Measurements from ENCODE around the gene TMEM191C. TPM values are rescaled to one million over a fixed set of nuclear protein-coding genes. Genes with fewer than 3 reads are reported as not detected.
"Not testable (repeated sequence)": the region's sequence is repeated elsewhere in the genome, so short reads cannot be mapped to it uniquely, and the experiment has no call there.

Gene TMEM191C
- polyA plus RNA-seq, 10 donors, result 0.17 to 0.66 (median 0.37) TPM

DNA sequence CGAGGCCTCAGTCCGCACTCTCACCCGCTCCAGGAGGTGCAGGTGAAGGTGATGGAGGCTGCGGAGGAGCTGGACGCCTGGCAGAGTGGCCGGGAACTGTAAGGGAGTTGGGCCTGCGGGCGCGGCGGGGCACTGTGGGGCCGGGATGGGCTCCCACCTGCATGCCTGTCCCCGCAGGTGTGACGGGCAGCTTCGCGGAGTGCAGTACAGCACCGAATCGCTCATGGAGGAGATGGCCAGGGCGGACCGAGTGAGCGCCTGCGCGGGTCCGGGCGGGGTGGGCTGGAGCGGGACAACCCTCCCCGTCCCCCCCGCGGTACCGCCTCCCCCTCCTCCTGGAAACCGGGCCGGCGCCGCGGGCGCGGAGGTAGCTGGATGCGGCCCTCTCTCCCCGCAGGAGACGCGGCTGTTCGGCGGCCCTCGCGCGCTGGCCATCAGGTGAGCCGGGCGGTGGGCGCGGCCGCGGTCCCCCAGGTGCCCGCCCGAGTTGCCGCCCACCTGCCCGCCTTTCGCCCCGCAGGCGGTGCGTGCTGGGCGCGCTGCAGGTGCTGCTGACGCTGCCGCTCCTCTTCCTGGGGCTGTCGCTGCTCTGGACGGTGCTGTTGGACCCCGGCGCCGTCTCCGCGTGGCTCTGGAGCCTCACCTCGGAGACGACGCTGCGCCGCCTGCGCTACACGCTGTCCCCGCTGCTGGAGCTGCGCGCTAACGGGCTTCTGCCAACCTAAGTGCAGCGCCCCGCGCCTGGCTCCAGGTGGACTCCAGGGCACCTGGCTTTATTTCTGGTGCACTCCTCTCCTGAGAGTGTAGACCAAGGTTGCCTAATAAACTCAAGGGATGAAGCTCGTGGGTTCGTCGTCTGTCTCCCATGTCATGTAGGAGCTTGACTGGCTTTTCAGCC lies 2.2 kb downstream of the TMEM191C start:
- DNase-seq, result not testable (repeated sequence)

DNA sequence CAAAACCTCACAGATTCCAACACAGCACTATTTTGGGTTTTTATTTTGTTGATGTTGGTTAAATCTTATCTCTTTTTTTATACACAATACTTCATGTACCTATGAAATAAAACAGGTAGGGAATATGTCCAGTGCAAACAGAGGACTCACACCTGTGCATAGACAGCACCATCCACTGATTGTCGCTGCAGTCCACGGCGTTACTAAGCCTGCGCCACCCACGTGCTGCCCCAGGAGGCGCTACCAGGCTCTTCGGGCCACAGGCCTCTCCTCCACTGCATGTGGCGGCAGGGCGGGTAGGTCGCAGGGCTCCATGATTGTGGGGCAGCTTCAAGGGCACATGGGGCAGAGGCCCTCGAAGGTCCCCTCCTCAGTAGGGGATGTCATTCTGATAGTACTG lies 5.8 kb downstream of the TMEM191C start:
- not testable (repeated sequence) for DNase-seq

DNA sequence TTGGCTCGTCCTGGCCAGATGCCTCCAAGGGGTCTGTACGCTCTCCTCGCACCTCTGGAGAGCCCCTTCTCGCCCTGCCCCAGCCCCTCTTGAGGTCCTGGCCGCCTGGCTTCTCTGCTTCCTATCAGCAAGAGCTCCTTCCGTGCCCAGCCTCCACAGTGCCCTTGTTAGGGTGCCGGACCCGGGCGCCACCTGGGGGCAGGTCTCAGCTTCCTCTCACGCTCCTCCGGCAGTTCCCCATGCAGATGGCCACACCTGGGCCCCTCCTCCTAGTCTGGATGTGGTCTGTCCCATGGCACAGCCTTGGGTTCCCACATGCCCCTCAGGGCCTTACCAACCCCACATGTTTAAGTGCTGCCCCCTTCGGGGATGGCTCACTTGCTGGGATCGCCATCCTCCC lies 6.5 kb downstream of the TMEM191C start:
- not testable (repeated sequence) for DNase-seq

DNA sequence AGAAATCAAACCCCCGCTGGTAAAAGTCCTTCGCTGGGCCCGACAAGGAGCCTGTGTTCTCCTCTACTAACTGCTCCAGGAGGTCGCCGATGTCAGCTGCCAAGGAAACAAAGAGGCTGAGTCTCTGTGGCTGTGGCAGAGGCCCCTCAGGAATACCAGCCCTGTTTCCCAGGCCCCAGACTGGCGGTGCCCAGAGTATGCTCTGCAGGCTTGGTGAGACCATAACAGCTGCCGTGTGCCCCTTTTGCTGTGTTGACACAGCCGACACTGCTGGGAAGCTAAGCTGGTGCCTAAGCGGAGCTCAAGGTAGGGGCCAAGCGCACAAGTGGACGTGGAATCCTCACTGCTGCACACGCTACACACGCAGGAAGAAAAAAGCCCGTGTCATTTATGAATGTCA lies 16.9 kb downstream of the TMEM191C start:
- not testable (repeated sequence) for DNase-seq

DNA sequence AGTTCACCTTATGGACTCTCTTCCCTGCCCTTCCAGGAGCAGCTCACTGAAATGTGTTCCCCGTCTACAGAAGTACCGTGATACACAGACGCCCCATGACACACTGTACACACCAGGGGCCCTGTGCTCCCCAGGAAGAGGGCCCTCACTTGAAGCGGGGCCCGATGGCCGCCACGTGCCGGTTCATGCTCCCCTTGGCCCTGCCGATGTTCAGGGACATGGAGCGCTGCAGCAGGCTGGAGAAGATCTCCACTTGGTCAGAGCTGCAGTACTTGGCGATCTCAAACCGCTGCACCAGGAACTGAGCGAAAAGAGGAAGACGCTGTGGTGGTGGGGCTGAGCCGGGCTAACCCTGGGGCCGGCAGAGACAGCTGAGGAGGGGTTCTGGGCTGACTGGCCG lies 20.5 kb downstream of the TMEM191C start:
- not testable (repeated sequence) for DNase-seq

DNA sequence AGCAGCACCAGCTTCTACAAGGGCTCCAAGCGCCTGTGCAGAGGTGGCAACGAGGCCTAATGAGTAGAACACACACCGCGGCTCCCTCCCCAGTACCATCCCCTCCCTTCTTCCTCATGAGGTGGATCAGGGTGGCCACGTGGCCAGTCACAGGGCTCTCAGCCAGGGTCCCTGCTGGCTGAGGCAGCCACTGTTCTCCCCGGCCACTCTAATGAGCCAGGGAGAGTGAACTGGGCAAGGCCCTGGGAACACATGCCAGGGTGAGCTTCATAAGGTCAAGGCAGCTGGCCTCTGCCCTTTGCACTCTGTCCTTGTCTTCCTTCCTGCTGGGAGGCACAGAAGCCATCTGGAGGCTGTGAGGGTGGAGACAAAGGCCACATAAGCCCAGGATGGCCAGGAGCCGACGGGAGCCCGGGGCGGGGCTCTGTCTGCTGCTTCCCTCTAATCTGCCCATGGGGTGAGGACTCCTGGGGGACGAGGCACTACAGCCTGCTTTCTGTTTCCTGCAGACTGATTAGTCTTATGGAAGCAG lies 22.0 kb downstream of the TMEM191C start:
- not testable (repeated sequence) for DNase-seq

DNA sequence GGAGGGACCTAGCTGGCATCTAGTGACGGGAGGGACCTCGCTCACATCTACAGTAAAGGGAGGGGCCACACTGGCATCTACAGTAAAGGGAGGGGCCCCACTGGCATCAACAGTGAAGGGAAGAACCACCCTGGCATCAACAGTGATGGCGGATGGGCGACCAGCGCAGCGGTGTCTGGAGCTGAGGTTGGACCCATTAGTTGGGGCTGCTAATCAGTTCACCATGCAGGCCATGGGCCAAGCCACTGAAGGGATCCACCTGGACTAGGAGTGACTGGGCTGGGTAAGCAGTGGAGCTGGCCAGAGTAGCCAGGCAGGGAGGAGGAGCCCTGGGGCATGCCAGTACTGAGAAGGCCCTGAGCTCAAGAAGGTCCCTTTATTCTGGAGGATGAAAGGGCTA lies 23.4 kb downstream of the TMEM191C start:
- DNase-seq, result not testable (repeated sequence)

DNA sequence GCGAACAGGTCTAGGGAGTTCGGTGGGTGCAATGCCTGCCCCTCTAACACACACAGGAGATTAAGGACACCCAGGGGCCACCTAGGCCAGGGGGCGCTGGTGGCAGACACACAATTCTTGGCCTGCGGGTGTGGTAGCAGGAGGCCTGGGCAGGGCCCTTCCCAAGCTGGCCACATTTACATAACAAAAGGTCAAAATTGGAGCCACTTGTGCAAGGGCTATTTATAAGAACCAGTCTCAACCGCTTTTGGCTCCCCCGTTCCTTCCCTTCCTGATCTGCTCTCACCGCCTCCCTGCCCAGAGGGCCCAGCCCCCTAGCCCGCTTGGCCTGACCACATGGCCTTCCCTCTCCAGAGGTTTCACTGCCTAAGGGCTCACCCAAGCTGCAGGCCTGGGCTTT lies 25.1 kb downstream of the TMEM191C start:
- DNase-seq, result not testable (repeated sequence)

DNA sequence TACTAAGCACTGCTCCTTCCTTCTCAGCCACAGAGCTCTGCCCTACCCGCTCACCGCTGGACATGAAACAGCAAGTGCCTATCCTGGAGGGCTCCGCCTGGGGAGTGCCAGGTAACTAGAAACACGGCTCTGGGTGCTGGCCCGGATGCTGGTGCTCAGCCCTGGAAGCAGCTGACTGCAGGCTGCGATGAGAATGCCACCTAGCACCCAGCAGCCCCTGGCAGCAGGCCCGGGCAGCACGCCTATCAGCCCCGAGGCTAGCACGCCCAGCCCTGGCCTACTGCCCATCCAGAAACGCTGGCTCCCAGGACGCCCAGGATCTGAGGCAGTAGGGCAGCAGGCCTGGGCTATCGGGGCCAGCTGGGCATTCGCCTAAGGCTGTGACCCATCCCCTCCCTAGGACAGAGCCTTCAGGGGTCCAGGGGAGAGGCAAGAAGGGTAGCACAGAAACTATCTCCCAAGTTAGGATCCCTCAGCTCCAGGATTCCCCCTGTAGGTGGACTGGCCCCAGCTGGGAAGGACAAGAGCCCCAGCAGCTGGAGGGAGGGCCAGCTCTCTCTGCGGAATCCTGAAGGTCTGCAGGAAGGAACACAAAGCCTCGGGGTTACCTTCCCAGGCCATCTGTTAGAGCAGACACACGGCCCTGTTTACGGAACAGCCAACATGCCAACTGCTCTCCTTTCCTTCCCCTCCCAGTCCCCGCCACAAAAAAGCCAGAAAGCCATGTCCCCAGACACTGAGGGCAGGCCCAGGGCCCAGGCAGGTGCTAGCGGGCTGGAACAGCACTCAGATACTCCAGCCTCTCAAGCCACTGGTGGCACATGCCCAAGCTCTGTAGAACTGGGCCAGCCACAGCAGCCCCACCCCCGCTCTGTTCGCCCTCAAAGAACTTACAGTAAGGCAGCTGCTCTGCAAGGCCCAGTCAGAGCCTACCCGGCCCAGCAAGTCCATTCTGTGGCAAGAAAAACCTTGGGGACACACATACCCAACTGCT lies 26.9 kb downstream of the TMEM191C start:
- DNase-seq, result not testable (repeated sequence)

DNA sequence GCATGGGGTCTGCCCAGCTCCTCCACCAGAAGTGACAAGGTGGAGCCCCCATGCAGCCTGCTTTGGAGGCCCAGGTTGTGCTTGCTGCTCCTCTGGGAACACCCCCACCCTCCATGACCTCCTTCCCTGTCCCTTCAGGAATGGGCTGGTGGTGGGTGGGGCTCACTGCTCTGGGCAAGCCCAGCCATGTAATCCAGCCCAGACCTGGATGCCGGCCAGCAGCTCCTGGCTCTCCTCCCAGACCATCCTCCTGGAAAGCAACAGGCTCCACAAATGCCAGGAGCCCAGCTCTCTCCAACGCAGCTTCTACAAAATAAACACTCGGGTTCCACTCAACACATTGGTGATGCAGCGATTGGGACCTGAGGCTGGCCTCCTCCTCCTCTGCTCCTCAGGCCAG lies 30.8 kb downstream of the TMEM191C start:
- not testable (repeated sequence) for DNase-seq

DNA sequence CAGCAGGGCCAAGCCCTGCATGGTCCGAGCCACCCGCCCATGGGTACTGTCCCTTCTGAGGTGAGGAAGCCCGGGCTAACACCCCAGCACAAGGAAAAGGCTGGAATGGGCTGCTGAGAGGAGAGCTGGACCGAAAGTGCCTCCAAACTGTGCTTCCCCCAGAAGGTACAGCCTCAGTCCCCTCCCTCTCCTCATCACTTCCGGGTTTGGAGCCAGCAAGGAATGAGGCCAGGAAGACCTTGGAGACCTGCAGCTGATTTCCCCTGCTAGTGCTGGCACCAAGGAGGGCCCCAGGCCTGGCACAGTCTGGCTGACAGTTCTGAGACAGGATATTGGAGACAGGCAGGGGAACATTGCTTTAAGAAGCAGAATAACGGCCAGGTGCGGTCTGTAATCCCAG lies 31.3 kb downstream of the TMEM191C start:
- DNase-seq, result not testable (repeated sequence)

DNA sequence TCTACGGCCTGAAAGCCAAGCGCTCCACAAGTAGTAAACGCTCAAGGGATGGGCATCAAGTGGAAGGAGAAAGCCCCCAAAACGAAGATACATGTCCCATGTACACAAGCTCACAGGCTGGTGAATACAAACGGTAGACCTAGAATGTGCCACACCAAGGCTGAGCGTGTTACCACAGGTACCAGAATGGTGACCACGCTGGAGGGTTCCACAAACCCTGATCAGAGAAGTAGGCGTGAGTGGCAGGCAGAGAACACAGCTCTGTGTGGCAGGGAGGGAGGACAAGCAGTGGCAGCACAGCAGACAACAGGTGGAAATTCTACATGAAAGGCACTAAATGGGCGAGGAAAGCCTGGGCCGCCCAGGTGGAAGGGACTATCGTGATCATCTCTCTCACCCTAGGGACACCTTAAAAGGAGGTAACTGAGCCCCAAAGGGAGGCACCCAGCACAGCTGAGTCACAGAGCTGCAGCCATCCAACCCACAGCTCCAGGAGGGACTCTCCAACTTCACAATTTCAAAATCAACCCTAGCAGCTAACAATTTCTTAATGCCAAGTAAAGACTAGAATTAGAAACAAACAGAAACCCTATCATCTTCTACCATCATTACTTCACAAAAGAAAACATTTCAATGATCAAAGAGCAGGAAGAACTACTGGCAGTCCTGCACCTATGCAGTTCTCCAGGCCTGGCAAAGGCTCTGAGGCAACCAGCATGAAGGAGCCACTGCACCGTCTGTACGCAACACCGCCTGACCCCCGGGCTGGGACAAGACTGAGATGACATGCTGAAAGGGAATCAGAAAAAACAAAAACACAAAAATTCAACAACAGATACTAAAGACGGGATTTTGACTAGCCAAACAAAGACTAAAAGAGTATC lies 32.7 kb downstream of the TMEM191C start:
- not testable (repeated sequence) for DNase-seq

DNA sequence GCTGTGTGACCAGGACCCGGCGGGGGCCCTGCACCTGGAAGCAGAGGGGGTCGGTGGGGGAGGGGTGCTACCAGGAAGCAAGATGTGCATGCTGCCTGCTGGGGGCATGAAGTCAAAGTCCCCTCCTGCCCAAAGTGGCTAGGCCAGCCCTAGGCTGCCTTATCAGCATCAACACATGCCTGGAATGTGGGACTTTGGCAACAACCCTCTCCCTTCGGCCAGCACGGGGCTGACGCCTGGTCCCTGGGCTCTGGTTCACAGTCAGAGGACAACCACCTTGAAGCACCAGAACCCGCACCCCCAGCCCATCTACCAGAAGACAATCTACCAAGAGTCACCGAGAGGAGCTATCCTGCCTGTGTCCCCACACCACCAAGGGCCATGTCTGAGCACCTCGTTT lies 43.2 kb downstream of the TMEM191C start:
- DNase-seq, result not testable (repeated sequence)

DNA sequence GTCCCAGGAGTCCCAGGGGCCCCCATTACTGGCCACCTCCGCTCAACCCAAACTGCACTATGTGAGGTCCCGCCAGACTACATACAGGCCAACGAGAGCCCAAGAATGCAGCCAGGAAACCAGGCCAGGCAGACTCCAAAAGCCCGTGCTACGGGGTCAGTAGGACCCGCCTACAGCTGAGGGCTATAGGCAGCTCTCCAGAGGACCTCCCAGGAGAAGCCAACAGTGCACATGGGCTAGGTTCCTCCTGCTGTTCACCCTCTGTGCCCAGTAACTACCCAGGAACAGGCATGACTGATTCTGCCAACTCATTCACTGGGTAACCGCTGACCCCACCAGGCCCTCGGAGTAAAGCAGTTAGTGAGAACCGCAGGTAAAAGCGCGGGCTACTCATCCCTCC lies 44.8 kb downstream of the TMEM191C start:
- not testable (repeated sequence) for DNase-seq

DNA sequence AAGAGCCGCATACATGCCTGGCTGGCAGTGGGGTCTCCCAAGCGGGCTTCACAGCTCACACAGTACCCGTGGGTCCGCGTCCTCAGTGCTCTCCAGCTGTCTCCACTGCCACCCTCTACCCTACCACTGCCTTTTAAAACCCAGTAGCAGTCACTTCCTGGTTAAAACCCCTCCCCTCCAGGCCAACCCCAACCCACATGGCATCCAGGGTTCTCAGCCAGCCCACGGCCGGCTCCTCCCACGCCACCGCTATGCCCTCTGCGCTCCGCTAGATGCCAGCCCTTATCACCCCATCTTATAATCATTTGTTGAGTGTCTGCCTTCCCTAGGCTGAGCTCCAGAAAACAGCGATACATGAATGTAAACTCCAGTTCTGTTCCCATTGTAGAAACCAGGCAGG lies 46.9 kb downstream of the TMEM191C start:
- DNase-seq, result not testable (repeated sequence)

DNA sequence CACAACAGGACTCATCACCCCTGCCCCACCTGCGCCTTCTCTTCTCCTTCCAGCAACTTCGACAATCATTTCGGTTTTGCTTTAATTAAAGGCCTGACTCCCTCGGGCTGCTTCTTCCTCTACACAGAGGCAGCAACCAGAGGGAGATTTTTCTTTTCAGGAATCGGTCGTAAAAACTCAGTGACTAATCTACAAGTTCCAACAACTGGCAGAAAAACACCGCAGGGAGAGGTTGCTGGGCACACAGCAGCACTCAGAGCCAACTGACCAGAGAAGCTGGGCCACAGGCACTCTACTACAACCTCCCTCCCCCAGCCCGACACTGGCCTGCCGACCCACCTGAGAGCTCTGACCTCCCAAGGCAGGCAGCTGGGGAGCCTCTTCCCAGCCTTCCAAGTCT lies 48.0 kb downstream of the TMEM191C start:
- DNase-seq, result not testable (repeated sequence)

DNA sequence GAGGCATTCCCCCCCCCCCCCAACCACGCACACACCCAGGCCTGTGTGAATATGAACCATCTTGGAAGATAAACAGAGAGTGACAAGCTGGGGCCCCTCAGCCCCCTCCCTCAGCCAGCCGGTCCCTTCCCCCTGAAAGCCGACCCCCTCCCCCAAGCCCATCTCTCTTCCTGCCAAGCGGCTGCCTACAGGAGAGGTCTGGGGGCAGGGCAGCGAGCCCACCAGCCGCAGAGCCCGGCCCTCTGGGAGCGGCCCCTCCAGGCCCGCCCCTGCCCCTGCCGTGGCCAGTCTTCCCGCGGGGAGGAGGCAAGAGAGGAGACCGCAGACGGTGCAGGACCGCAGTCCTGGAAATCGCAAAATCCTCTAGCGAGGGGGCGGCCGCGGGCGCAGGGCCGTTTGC lies 49.3 kb downstream of the TMEM191C start:
- not testable (repeated sequence) for DNase-seq

DNA sequence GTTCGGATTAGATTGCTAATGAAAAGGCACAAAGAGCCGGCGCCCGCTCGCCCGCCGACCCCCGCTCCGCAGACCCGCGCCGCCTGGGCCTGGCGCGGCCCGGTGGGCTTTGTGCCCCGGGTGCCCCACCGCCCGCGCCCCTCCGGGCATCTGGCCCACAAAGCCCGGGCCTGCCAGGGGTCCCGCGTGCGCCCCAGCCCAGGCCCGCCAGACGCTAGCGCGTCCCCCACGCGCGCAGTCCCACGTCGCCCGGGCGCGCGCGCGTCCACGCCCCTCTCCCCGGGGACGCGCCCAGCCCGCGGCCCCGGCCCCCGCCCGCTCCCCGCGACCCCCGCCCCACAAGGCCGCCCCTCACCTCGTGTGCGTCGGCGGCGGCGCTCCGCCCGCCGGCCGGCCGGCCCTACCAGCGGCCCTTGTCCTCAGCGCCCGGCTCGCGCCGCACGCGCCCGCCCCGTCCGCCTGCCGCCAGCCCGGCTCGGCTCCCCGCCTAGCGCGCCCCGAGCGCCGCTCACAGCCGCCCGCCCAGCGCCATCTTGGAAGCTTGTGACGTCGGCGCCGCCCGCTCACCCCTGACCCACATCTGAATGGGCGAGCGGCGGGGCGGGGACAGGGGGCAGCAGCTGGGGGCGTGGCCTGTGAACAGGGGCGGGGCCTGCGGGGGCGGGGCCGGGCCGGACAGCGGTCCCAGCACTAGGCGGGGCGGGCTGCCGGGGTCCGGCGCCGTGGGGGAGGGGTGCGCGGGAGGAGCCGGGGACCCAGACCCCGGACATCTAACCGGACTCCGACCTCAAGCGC lies 50.0 kb downstream of the TMEM191C start:
- DNase-seq, result not testable (repeated sequence)

Measured in muscle of back (tissue), 11 donors.